Effector CD8-positive, alpha-beta T cell (primary cell): ENCODE results near the gene ASZ1.
"Not testable (repeated sequence)": the region's sequence is repeated elsewhere in the genome, so short reads cannot be mapped to it uniquely, and the experiment has no call there.

Source experiments
- DNase-seq: peaks from one replicate; lab custom pipeline; 2025; lab: John Stamatoyannopoulos, UW
- total RNA-seq, 4 experiments: gene quantifications; one replicate each; lab custom pipeline; 2026; lab: John Stamatoyannopoulos, UW

ASZ1 gene, protein sequence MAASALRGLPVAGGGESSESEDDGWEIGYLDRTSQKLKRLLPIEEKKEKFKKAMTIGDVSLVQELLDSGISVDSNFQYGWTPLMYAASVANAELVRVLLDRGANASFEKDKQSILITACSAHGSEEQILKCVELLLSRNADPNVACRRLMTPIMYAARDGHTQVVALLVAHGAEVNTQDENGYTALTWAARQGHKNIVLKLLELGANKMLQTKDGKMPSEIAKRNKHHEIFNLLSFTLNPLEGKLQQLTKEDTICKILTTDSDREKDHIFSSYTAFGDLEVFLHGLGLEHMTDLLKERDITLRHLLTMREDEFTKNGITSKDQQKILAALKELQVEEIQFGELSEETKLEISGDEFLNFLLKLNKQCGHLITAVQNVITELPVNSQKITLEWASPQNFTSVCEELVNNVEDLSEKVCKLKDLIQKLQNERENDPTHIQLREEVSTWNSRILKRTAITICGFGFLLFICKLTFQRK
- 0 to 0.18 (median 0) reads per million in 4 experiments for total RNA-seq

DNA sequence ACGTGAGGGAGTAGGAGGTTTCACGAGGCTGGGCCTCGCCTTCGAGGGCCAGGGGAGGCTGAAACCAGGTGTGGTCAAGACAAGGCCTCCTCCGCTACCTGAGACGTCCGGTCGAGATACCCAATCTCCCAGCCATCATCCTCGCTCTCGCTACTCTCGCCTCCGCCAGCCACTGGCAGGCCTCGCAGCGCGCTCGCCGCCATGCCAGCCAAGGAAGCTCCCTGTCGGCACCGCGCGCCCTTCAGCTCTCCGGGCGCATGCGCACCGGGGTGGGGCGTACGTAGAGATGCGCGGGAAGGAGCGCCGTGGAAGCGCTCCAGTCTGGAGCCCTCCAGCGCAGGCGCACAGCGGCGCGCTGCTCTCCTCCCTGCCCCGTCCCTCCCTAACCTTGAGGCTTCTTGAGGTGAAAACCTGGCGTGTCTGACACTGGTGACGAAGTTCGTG, at the start of gene ASZ1:
ASZ1 (minus strand) TSS at position 236 of the 444 bp plus-strand sequence; CDS start at position 203, 33 bp downstream.
- DNase-seq, result no peak

DNA sequence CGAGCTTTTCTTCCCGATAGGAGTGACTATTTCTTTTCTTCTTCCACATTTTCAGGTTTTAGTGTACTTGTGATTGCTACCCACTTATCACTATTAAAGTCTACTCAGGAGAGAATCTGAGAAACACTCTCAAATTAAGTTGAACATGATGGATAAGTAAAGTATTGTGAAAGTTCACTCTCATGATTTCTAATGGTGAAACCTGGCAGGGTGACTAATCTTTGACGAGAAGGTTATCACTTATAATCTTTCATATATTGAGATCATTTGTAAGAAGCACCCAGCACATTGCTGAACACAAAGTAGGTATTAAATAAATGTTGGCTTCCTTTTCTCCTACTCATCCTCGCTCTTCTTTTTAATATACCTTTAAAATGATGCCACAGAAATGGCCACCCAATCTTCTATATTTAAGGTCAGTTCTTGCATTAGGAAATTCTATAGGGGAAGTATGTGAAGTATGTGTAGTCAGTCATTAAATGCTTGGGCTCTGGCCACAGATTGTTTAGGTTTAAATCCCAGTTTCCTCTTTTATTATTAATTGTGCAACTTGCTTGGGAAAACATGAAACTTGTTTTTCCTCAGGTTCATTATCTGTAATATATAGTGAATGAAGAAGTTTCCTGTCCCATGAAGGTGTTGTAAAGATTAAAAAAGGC, 49.4 kb upstream of the ASZ1 start:
- DNase-seq, result no peak

DNA sequence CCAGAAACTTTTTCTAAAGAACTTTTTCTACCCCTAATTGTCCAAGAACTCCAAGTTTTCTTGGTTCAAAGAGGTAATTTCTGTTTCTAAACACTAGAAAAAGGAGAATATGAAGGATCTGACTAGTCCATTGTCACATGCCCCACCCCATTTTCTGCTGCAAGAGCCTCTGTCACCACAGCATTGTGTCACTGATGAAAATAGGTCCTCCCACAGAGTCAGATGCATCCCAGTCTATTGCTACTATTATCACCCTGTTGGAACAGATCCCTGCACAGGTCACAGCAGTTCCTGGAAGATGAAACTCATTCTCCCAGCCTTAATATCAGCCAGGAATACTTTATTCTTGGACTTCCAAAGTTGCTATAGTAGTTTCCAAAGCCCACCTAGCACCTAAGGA, 45.0 kb upstream of the ASZ1 start:
- no peak for DNase-seq

DNA sequence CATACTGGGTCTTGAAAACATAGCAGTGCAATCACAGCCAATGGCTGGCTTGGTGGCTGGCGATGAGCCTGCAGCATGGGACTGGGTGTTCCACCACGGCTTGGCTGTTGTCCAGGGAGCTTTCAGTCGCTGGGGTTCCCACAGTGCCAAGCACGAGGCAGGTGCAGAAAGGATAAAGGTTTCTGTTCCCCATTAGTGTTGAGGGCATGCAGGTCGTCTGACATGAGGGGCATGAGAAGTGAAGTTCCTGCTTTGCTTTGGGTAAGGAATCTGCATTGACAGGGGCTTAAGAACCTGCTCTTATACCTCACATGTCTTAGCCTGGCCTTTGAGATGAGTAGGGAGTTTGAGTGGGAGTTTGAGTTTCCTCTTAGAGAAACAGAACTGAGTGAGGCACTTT, 43.5 kb upstream of the ASZ1 start:
- DNase-seq, result no peak

DNA sequence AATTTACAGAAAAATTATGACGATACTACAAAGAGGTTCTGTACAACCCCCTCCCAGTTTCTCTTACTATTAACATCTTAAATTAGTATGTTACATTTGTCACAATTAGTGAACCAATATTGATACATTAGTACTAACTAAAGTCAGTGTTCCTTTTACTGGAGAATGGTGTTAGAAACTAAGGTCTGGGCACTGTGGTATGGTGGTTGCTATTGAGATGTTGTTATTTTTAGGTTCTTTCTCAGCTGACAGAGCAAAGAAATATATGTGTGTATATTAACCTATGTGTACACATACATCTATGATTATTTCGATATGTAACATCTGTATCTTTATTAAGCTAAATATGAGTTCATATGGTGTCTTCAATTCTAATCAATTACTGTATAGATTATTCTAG, 40.9 kb upstream of the ASZ1 start:
- no peak for DNase-seq

DNA sequence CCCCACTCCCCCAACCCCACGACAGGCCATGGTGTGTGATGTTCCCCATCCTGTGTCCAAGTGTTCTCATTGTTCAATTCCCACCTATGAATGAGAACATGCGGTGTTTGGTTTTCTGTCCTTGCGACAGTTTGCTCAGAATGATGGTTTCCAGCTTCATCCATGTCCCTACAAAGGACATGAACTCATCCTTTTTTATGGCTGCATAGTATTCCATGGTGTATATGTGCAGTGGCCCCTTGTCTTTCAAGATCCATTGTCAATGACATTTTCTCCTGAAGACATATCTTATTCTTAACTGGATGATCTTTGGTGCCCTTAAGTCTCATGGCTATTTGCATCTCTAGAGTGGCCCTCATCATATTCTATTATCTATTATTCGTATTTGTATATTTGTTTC, 33.5 kb upstream of the ASZ1 start:
- DNase-seq, result not testable (repeated sequence)

DNA sequence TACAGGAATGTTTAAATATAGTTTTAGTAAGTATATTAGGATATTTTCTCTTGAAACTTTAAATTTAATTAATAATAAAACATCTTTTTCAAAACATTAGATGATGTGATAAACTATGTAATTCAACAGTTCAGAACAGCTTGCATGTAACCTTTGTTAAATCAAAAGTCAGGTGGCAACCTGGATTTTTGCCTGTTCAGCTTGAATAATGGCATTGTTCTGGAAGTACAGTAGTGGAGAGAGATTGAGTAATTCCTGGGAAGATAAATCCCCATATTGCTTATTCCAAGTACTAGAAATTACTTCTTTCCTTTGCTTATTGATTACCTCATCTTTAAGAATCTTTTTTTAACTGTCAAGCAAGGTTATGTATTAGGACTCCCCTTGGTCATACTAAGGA, 32.4 kb upstream of the ASZ1 start:
- no peak for DNase-seq

DNA sequence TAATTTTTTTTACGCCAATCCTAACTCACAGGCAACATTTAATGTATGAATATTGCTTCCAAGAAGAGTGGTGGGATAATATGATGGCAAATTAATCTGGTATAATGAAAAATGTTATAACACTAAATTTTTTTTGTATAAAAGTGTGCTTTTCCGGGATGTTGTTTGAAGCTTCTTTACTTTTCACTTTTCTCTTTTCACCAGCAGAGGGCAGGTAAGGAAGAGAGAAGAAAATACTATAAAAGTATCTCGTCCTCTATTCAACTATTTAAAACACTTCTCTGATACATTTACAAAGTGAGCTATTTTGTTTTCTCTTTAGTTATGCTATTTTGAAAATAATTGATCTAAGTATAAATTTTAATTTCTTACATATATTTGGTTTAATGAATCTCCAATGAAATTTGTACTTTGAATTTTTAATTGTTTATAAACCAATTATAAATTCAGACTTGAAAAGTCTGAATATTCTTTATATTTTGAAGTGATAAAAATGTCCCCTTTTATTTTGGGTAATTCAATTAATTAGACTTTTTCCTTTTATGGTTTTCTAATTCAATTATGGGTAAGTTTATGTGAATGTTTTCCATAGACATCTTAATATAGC, 31.8 kb upstream of the ASZ1 start:
- no peak for DNase-seq

DNA sequence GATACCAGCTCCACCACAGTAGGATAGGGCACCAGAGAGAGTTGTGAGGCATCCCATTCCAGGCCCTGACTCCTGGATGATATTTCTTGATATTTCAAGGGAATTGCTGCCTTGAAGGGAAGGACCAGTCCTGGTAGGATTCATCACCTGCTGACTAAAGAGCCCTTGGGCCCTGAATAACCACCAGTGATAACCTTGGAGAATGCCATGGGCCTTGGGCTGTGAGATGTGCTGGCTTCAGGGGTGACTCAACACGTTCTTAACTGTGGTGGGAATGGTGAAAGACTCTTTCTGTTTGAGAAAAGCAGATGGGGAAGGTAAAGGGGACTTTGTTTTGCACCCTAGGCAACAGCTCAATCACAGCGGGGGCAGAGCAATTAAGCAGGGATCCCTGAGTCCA, 21.4 kb upstream of the ASZ1 start:
- DNase-seq, result no peak

DNA sequence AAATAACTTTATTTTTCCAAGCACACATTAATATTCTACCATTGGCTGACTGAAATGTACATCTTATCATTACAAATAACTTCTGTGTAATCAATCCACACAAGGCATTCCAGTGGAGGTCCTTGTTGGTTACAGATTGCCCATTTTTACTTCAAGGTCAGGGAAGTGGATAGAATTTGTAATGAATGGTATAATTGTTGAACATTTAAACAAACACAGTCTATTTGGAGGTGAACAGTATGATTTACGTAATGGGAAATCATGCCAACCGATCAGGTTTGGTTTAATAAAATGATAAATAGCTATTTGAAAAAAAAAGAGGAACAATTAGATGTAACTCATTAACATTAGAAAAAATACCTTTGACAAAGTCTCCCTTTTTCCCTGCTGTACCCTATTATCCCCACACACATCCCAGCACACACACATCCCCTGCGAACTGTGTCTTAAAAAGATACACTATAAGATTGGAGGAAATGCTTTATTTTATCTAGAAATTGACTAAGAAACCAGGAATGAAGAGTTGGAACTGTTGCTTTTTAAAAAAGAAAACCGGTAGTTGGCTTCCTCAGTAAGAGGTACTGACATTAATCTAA, 19.0 kb upstream of the ASZ1 start:
- no peak for DNase-seq

DNA sequence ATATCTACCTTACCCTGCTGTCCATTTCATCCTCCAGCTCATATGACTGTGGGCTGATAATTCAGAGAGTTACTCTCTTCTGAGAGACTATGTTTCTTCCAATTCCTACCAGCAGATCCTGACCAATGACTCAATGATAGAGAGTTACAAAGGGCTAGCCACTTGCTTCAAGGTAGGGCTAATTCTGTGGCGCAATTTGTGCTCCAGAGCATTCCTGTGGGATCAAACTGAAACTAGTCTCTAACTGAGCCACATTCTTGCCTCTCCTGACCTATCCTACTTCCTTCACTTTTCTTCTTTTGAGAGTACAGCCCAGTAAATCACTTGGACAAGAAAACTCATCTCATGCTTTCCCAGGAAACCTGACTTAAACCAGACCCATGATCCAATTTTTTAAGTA, 17.9 kb upstream of the ASZ1 start:
- no peak for DNase-seq

DNA sequence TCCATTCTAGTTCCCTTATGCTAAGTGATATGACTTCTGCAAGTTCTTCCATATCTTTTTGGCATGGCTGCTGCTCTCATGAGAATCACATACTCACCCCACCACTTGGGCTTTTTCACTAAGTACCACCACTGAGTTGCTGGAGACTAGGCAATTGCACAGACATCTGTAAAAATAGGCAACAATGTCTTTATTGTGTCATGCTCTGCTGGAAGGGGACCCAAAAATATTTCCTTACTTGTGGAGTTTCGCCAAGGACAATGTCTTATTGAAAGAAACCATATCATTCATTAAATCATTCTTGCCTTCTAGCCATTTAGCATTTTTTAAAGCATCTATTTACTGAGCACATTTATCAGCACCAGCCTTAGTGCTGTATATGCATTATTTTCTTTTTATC, 17.4 kb upstream of the ASZ1 start:
- no peak for DNase-seq

DNA sequence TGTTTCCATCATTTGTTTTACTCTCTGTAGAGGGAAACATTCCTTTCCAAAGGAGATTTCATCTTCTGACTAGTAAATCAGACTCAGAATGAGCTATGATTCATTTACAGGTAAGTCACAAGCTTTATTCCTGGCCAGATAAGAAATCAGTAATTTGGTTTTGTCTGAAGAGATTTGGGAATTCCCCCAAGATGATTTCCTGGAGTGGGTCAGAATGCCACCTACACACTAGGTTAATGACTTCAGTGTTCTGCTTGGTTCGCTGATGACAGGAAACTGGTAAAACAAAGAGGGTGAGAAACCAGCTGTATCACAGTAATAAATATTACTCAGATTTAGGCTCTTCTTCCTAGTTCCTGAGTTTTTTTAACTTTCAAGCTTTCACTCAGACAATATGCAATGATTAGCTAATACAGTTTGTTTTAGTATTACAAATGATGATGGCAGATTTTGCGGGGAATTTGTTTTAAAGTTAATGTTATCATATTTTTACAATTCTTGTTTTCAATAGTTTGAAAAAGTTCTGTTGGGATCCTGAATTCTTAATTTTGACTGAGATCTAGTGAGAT, 8.3 kb upstream of the ASZ1 start:
- no peak for DNase-seq

DNA sequence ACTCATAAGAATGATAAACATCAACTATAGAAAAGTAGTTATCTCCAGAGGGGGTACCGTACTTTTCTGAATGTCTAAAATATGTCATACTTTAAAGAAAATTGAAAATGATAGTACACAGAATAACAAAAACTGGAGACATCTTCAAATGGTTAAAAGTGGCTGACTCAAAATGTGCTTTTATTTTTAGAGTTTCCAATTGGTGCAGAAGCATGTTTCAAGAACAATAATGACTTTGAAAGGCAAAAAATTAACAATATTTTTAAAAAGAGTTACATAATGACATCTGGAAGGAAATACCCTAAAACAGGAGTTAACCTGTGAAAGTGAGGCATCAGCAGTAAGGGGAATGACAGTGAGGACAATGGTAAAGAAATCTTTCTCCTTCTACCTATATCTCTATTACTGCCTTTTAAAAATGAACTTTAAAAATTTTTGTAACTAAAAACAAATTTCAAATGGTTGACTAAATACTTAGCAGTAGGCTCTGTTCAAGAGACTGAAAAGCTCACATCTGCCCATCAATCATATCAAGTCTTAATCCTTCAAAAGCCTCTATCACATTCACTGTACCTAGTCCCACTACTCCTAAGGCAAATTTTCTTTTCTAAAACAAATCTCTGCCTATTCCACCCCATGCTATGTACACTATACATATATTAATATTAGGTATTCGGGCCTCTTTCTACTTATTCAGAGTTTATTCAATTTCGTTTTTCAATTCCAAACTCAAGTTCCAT, 3.0 kb downstream of the ASZ1 start:
- DNase-seq, result no peak

DNA sequence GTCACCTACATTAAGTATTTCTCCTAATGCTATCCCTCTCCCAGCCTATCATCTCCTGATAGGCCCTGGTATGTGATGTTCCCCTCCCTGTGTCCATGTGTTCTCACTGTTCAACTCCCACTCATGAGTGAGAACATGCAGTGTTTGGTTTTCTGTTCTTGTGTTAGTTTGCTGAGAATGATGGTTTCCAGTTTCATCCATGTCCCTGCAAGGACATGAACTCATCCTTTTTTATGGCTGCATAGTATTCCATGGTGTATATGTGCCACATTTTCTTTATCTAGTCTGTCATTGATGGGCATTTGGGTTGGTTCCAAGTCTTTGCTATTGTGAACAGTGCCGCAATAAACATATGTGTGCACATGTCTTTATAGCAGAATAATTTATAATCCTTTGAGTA, 12.7 kb downstream of the ASZ1 start:
- not testable (repeated sequence) for DNase-seq

DNA sequence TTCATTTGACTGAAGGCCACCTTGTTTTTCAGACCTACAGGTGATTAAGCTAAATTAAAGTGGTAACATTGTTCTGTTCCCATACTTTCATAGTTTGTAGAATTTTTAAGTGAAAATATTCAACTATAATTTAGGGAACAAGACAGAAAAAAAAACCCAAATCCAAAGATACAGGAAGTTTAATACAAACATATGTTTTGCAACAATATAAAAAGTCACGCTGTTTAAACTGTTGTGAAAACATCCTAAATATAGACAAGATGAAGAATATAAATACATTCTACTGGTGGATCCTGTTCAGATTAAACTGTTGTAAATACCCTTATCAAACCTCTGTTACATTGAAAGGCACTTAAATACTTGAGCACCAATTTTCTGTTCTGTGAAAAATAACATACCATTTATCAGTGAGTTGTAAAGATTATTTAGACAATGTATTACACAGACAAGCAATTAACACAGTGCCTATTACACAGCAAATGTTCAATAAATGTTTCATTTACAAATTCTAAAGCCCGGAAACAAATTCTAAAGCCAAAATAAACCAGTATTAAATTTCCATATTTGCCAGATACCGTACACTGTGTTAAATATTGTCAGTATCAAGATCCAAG, 14.2 kb downstream of the ASZ1 start:
- DNase-seq, result no peak

DNA sequence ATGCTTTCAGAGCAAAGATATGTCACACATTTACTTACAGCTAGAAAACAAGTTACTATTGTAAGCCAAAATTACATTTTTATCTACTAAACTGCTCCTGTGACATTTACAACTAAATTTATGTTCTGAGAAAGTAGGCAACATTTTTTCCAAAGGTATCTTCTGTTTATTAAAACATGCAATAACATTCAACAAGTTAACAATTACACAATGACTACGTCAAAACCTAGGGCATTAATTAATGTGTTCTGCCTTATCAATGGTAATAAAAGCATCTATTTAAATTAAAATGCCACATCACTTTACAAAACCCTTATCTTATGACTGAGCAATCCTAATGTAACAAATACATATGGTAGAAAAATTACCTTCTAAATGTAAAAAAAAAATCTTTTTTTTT, 14.9 kb downstream of the ASZ1 start:
- DNase-seq, result no peak

DNA sequence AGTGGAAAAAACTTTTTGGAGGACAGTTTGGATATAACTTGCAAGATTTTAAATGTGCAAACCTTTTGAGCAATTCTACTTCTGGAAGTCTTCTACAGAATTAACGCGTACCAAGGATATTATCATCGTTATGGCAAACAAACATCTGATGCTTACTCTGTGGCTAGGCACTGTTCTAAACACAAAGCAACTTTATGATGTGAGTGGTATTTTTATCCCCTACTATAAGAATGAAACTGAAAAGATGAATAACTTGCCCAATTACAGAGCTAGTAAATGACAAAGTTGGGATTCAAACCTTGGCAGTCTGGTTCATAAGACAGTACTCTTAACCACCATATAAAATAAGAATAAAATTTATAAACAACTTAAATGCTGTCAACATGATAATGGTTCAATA, 15.8 kb downstream of the ASZ1 start:
- DNase-seq, result no peak

DNA sequence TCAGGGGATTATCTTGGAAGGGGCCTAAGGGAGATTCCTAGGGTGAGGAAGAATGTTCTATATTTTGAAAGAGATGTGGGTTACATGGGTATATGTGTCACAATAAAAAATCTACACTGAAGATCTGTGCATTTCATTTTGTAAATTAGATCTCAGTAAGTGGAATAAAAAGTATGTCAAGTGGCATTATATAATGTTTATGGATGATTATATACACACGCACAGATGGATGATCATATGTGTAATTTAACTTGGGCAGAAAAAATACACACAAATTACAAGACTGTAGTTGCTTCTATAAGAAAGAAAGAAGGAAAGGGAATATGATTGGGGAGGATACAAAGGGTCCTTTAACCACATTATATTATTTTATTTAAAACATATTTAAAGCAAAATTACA, 18.5 kb downstream of the ASZ1 start:
- no peak for DNase-seq

DNA sequence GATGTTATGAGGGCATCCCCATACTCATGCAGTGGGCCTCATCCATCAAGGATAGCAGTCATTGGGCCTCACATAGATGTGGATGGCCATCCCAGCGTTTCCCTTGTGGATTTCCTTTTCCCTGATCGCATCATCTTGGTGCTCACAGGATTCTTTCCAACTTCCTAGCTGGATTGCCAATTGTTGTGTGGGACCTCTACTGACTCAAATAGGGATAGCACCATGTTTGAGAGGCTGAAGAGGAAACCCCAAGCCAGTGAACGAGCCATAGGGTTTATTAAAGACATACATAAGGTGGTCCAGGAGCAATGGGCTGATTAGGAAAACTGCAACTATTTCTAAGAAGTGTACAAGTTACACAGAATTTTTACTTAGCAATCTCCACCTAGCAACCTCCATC, 21.8 kb downstream of the ASZ1 start:
- DNase-seq, result no peak

DNA sequence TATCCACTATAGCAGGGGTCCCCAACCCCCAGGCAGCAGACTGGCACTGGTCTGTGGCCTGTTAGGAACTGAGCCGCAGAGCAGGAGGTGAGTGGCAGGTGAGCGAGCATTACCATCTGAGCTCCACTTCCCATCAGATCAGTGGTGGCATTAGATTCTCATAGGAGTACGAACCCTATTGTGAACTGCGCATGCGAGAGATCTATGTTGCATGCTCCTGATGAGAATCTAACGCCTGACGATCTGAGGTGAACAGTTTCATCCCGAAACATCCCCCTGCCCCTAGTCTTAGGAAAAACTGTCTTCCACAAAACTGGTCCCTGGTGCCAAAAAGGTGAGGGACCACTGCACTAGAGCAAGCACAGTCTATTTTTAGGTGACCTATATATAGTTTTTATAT, 23.6 kb downstream of the ASZ1 start:
- no peak for DNase-seq
